HepG2 (cell line): Measurements from ENCODE around the gene CACNA1C.

Source experiments
- EP300 ChIP-seq, 3 experiments: sonication (generic) in 1 of 3; formaldehyde crosslinking in 1 of 3; IDR thresholded peaks; 2 replicates each; pipeline versions ENCODE4 v1.5.1 to v1.6.1; 2011 to 2020; ENCODE audit warnings: low read depth in 2 of 3, low read length in 2 of 3, borderline replicate concordance in 1 of 3, improper control_type of control experiment in 1 of 3, mild to moderate bottlenecking in 1 of 3, missing genetic modification reagents in 1 of 3, moderate library complexity in 1 of 3
- EZH2 ChIP-seq: conservative IDR thresholded peaks from 2 replicates; pipeline ENCODE4 v1.6.1; 2012; ENCODE audit warnings: mild to moderate bottlenecking, low read depth, low read length, moderate library complexity
- FOXK2 ChIP-seq: fragments of 450-650 bp; IDR thresholded peaks from 2 replicates; pipeline ENCODE4 v1.6.1; 2016
- PAX8 ChIP-seq: sonication (generic); formaldehyde crosslinking; IDR thresholded peaks from 2 replicates; pipeline ENCODE4 v1.8.0; 2022; ENCODE audit warnings: mild to moderate bottlenecking, missing genetic modification reagents, borderline replicate concordance
- POLR2A ChIP-seq, 2 experiments: IDR thresholded peaks; 2 replicates each; pipeline ENCODE4 v1.6.1; 2011; ENCODE audit warnings: low read depth in 2 of 2, low read length in 2 of 2, mild to moderate bottlenecking in 1 of 2, moderate library complexity in 1 of 2; ENCODE audit not compliant: insufficient read depth in 1 of 2
- POLR2AphosphoS5 ChIP-seq: IDR thresholded peaks from 2 replicates; pipeline ENCODE4 v1.6.1; 2012; ENCODE audit warnings: low read depth, low read length
- RBAK ChIP-seq: sonication (generic); formaldehyde crosslinking; IDR thresholded peaks from 2 replicates; pipeline ENCODE4 v1.5.1; 2020; ENCODE audit warnings: mild to moderate bottlenecking, missing genetic modification reagents
- RCOR2 ChIP-seq: IDR thresholded peaks from 2 replicates; pipeline ENCODE4 v1.6.1; 2016; ENCODE audit warnings: missing biosample characterization, missing genetic modification reagents
- SOX6 ChIP-seq, 2 experiments: fragments of 450-650 bp in 1 of 2; sonication (generic) in 1 of 2; formaldehyde crosslinking in 1 of 2; IDR thresholded peaks; 2 replicates each; pipeline versions ENCODE4 v1.4.0 to v1.6.1; 2017 to 2020; ENCODE audit warnings: antibody characterized with exemption in 1 of 2, mild to moderate bottlenecking in 1 of 2, missing genetic modification reagents in 1 of 2
- THAP7 ChIP-seq: sonication (generic); formaldehyde crosslinking; IDR thresholded peaks from 2 replicates; pipeline ENCODE4 v1.8.1; 2023; ENCODE audit warnings: mild to moderate bottlenecking, missing genetic modification reagents
- ZBTB34 ChIP-seq: sonication (generic); formaldehyde crosslinking; IDR thresholded peaks from 2 replicates; pipeline ENCODE4 v1.8.0; 2022; ENCODE audit warnings: mild to moderate bottlenecking, missing genetic modification reagents
- ZNF670 ChIP-seq: sonication (generic); formaldehyde crosslinking; IDR thresholded peaks from 2 replicates; pipeline ENCODE4 v1.8.0; 2022; ENCODE audit warnings: mild to moderate bottlenecking, missing genetic modification reagents, borderline replicate concordance
- TF ChIP-seq, protein P1 (sequence below): sonication (generic); formaldehyde crosslinking; IDR thresholded peaks from 2 replicates; pipeline ENCODE4 v1.4.0; 2020; ENCODE audit warnings: missing genetic modification reagents

GRCh38 chr12:2633825-2634200 is 581.0 kb downstream of the CACNA1C start:
- TF ChIP-seq RBAK (no peak), SOX6 (IDR thresholded peaks at IDR 0.05) (no peak), SOX6 (CRISPR knock-in tag; IDR thresholded peaks at IDR 0.05) (no peak), EP300 (IDR thresholded peaks at IDR 0.05; ENCODE audit: low read depth in 2 of 2, low read length in 2 of 2) (no peak), EP300 (CRISPR knock-in tag; IDR thresholded peaks at IDR 0.05; ENCODE audit: borderline replicate concordance) (no peak), ZBTB34 (CRISPR knock-in tag) (no peak), FOXK2 (no peak), RCOR2 (CRISPR knock-in tag) (no peak), EZH2 (no peak), POLR2AphosphoS5 (no peak), THAP7 (CRISPR knock-in tag) (no peak), ZNF670 (CRISPR knock-in tag) (no peak), PAX8 (no peak), POLR2A (IDR thresholded peaks at IDR 0.05; ENCODE audit: insufficient read depth in 1 of 2, low read depth in 2 of 2, low read length in 2 of 2) (no peak)
- TF ChIP-seq, protein P1, sequence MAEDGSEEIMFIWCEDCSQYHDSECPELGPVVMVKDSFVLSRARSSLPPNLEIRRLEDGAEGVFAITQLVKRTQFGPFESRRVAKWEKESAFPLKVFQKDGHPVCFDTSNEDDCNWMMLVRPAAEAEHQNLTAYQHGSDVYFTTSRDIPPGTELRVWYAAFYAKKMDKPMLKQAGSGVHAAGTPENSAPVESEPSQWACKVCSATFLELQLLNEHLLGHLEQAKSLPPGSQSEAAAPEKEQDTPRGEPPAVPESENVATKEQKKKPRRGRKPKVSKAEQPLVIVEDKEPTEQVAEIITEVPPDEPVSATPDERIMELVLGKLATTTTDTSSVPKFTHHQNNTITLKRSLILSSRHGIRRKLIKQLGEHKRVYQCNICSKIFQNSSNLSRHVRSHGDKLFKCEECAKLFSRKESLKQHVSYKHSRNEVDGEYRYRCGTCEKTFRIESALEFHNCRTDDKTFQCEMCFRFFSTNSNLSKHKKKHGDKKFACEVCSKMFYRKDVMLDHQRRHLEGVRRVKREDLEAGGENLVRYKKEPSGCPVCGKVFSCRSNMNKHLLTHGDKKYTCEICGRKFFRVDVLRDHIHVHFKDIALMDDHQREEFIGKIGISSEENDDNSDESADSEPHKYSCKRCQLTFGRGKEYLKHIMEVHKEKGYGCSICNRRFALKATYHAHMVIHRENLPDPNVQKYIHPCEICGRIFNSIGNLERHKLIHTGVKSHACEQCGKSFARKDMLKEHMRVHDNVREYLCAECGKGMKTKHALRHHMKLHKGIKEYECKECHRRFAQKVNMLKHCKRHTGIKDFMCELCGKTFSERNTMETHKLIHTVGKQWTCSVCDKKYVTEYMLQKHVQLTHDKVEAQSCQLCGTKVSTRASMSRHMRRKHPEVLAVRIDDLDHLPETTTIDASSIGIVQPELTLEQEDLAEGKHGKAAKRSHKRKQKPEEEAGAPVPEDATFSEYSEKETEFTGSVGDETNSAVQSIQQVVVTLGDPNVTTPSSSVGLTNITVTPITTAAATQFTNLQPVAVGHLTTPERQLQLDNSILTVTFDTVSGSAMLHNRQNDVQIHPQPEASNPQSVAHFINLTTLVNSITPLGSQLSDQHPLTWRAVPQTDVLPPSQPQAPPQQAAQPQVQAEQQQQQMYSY (CRISPR knock-in tag), result no peak
